Renal cortical epithelial cell (primary cell): ENCODE measurements around the gene ZGLP1. TPM values are rescaled to one million over a fixed set of nuclear protein-coding genes. Genes with fewer than 3 reads are reported as not detected.
A peak's percentile ranks its signal among the peaks of the same experiment; 100 is the strongest.
"Not testable (repeated sequence)": the region's sequence is repeated elsewhere in the genome, so short reads cannot be mapped to it uniquely, and the experiment has no call there.

Experiments used
- DNase-seq: peaks from one replicate; pipeline ENCODE4 v3.0.0-alpha.2; 2011; ENCODE audit warnings: low read depth
- total RNA-seq: library from RNA; depleted of rRNA; stranded (reverse); fragments of >200 nt; gene quantifications from 2 replicates; pipeline ENCODE4 v1.2.3, GENCODE V29; 2014

ZGLP1 gene
- total RNA-seq, 1 donor from 2014 or later, result 0.70 TPM

DNA sequence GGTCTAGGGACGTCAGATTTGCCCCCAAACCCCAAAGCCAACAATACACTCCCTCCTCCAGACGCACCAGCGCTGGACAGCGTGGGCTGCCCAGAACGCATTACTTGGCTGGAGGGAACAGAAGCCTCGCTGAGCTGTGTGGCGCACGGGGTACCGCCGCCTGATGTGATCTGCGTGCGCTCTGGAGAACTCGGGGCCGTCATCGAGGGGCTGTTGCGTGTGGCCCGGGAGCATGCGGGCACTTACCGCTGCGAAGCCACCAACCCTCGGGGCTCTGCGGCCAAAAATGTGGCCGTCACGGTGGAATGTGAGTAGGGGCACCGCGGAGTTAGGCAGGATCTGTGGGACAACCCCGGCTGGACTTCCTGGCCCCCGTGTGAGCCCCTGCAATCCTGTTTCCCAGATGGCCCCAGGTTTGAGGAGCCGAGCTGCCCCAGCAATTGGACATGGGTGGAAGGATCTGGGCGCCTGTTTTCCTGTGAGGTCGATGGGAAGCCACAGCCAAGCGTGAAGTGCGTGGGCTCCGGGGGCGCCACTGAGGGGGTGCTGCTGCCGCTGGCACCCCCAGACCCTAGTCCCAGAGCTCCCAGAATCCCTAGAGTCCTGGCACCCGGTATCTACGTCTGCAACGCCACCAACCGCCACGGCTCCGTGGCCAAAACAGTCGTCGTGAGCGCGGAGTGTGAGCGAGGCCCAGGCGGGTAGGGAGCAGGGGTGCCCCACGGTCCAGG is 15.8 kb downstream of the ZGLP1 start:
- DNase-seq, result no peak

DNA sequence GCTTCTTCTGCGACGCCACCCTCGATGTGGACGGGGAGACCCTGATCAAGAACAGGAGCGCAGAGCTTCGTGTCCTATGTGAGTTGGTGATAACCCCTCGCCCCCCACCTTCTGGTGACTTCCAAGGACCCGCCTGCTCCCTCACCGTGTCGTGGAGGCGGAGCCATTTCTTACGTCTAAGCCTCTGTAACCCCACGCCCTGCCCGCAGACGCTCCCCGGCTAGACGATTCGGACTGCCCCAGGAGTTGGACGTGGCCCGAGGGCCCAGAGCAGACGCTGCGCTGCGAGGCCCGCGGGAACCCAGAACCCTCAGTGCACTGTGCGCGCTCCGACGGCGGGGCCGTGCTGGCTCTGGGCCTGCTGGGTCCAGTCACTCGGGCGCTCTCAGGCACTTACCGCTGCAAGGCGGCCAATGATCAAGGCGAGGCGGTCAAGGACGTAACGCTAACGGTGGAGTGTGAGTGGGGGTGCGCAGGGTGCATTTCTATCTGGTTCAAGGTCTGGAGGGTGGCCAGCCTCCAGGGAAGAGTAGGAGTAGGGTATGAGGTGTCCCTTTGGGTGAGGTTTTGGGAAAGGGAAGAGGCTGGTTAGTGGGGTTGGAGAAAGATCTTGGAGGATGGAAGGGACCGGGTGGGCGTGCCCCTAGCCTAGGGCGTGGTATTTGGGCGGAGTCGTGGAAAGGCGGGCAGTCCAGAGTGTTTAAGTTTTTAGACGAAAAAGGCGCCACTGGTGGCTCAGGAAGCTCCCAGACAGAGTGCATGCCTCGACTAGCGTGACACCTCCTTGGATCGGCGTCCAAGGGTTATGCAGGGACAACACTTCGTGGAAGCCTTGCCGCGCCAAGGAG is 16.6 kb downstream of the ZGLP1 start:
- no peak for DNase-seq

DNA sequence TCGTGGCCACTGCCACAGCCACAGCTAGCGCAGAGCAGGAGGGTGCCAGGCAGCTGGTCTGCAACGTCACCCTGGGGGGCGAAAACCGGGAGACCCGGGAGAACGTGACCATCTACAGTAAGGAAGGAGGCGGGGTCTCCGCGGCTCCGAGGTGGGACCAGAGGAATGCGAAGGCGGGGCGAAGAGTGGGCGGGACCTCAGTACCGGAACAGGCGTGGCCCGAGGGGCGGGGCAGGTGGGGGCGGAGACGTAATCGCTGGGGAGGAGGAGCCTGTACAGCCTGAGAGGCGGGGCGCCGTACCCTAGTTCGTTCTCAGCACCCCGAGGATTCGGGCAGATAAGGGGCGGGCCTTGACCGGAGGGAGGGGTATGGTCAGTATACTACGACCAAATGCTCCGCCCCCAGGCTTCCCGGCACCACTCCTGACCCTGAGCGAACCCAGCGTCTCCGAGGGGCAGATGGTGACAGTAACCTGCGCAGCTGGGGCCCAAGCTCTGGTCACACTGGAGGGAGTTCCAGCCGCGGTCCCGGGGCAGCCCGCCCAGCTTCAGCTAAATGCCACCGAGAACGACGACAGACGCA is 17.3 kb downstream of the ZGLP1 start:
- peak; percentile 50 for DNase-seq

DNA sequence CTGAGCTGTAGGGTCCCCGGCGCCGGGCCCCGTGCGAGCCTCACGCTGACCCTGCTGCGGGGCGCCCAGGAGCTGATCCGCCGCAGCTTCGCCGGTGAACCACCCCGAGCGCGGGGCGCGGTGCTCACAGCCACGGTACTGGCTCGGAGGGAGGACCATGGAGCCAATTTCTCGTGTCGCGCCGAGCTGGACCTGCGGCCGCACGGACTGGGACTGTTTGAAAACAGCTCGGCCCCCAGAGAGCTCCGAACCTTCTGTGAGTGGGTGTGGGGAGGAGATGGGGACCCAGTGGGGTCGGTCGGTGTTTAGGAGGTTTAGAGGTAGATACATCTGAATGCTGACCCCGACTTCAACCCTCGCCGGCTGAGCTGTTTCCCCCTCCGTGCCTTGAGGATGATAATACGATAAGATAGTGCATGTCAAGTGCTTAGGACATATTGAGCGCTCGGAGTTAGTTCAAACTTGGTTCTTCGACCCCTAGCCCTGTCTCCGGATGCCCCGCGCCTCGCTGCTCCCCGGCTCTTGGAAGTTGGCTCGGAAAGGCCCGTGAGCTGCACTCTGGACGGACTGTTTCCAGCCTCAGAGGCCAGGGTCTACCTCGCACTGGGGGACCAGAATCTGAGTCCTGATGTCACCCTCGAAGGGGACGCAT is 17.9 kb downstream of the ZGLP1 start:
- DNase-seq, result no peak

DNA sequence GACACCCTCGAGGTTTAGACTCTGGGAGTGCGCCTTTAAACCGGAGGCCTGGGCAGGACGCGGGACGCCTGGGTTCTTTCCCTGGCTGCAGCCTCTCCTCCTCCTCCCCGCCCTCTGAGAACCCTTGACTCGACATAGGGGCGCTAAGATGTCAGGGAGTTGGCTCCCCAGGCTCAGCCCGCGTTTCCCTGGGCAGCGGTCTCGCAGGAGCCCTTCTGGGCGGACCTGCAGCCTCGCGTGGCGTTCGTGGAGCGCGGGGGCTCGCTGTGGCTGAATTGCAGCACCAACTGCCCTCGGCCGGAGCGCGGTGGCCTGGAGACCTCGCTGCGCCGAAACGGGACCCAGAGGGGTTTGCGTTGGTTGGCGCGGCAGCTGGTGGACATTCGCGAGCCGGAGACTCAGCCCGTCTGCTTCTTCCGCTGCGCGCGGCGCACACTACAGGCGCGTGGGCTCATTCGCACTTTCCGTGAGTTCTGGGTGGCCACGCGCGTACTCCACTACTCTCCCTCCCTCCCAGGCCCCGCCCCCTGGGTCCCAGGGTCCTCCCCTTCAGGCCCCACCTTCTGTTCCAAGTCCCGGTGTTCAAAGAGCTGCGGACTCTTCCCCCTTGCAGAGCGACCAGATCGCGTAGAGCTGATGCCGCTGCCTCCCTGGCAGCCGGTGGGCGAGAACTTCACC is 18.6 kb downstream of the ZGLP1 start:
- DNase-seq, result no peak

DNA sequence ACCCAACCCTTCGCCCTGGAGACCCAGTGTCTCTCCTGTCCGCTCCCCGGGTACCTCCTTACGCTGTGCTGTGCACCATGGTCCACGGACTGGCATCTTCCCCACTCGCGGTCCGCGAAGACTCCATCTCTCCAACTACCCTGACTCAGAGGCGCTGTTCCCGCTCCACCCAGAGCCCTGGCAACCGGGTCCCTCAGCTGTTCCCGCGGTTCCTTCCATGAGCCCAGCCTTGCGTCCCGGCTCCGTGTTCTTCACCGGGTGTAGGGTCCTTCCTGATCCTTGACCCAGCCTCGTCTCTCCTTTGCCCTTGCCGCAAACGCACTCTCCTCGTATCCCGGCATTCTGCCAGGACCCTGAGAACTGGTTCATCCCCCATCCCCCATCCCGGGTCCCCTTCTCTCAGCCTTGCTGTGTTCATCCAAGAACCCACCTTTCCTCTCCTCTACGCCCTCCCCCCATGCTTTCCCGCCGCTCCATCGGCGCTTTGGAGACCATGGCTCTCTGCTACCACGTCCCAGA is 19.2 kb downstream of the ZGLP1 start:
- no peak for DNase-seq

DNA sequence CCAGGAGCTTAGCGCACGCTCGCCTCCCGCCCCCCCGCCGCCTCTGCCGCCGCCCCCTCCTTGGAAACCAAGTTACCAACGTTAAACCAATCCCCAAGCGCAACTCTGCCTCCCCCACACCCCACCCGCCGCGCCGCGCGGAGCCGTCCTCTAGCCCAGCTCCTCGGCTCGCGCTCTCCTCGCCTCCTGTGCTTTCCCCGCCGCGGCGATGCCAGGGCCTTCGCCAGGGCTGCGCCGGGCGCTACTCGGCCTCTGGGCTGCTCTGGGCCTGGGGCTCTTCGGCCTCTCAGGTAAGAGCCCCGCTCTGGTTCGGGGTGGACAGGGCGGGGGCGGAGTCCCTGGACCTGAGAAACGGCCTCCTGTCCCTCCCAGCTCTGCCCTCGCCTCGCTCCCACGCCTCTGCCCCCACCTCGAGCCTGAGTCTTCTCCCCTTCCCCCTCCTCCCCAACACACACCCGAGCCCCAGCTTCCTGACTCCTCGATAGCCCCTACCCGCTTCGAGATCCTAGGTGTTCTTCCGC is 19.7 kb downstream of the ZGLP1 start, which contains the start of gene ICAM5:
ICAM5 (plus strand) TSS at position 117 of the 521 bp plus-strand sequence; CDS start at position 209, 92 bp downstream.
- no peak for DNase-seq

DNA sequence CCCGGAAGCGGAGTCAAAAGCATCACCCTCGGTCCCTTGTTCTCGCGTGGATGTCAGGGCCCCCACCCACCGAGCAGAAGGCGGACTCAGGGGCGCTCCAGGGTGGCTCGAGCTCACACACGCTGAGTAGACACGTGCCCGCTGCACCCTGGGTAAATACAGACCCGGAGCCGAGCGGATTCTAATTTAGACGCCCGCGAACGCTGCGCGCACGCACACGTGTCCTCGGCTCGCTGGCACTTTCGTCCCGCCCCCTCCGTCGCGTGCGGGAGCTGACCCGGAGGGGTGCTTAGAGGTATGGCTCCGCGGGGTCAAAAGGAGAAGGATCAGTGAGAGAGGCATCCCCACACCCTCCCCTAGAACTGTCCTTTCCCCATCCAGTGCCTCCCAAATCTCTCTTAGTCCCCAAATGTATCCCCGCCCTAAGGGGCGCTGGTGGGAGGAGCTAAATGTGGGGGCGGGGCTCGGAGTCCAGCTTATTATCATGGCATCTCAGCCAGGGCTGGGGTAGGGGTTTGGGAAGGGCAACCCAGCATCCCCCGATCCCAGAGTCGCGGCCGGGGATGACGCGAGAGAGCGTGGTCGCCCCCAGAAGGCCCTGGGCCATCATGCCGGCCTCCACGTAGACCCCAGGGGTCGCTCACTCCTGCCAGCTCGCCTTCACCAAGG is 20.3 kb downstream of the ZGLP1 start:
- DNase-seq, result no peak

DNA sequence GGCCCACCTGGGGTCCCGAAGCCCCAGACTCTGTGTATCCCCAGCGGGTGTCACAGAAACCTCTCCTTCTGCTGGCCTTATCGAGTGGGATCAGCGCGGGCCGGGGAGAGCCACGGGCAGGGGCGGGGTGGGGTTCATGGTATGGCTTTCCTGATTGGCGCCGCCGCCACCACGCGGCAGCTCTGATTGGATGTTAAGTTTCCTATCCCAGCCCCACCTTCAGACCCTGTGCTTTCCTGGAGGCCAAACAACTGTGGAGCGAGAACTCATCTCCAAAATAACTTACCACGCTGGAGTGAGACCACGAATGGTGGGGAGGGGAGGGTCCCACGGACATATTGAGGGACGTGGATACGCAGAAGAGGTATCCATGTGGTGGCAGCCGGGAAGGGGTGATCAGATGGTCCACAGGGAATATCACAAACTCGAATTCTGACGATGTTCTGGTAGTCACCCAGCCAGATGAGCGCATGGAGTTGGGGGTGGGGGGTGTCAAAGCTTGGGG is 20.9 kb downstream of the ZGLP1 start:
- no peak for DNase-seq

DNA sequence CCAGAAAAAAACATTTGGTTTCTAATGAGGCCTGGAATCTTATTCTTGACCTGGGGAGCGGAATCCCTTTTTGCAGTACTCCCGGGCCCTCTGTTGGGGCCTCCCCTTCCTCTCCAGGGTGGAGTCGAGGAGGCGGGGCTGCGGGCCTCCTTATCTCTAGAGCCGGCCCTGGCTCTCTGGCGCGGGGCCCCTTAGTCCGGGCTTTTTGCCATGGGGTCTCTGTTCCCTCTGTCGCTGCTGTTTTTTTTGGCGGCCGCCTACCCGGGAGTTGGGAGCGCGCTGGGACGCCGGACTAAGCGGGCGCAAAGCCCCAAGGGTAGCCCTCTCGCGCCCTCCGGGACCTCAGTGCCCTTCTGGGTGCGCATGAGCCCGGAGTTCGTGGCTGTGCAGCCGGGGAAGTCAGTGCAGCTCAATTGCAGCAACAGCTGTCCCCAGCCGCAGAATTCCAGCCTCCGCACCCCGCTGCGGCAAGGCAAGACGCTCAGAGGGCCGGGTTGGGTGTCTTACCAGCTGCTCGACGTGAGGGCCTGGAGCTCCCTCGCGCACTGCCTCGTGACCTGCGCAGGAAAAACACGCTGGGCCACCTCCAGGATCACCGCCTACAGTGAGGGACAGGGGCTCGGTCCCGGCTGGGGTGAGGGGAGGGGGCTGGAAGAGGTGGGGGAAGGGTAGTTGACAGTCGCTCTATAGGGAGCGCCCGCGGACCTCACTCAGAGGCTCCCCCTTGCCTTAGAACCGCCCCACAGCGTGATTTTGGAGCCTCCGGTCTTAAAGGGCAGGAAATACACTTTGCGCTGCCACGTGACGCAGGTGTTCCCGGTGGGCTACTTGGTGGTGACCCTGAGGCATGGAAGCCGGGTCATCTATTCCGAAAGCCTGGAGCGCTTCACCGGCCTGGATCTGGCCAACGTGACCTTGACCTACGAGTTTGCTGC is 22.5 kb downstream of the ZGLP1 start, which contains the start of gene ICAM4:
ICAM4 (plus strand) TSS at position 153 of the 935 bp plus-strand sequence; CDS start at position 211, 58 bp downstream.
- DNase-seq, result no peak

DNA sequence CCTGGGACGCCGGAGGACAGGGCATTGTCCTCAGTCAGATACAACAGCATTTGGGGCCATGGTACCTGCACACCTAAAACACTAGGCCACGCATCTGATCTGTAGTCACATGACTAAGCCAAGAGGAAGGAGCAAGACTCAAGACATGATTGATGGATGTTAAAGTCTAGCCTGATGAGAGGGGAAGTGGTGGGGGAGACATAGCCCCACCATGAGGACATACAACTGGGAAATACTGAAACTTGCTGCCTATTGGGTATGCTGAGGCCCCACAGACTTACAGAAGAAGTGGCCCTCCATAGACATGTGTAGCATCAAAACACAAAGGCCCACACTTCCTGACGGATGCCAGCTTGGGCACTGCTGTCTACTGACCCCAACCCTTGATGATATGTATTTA is 24.2 kb downstream of the ZGLP1 start:
- no peak for DNase-seq

DNA sequence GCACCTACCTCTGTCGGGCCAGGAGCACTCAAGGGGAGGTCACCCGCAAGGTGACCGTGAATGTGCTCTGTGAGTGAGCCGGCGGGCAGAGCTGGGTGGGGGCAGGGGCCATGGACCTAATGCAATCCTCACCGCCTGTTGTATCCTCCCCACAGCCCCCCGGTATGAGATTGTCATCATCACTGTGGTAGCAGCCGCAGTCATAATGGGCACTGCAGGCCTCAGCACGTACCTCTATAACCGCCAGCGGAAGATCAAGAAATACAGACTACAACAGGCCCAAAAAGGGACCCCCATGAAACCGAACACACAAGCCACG is 24.7 kb downstream of the ZGLP1 start:
- DNase-seq, result no peak

DNA sequence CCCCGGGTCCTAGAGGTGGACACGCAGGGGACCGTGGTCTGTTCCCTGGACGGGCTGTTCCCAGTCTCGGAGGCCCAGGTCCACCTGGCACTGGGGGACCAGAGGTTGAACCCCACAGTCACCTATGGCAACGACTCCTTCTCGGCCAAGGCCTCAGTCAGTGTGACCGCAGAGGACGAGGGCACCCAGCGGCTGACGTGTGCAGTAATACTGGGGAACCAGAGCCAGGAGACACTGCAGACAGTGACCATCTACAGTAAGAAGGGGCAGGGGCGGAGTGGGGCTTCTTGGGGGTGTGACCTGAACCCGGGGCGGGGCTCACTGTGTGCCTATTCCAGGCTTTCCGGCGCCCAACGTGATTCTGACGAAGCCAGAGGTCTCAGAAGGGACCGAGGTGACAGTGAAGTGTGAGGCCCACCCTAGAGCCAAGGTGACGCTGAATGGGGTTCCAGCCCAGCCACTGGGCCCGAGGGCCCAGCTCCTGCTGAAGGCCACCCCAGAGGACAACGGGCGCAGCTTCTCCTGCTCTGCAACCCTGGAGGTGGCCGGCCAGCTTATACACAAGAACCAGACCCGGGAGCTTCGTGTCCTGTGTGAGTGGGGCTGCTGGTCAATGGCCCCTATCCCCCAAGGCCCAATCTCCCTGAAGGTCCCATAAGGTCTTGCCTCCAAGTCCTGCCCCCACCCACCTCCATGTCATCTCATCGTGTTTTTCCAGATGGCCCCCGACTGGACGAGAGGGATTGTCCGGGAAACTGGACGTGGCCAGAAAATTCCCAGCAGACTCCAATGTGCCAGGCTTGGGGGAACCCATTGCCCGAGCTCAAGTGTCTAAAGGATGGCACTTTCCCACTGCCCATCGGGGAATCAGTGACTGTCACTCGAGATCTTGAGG is 25.3 kb downstream of the ZGLP1 start:
- DNase-seq, result no peak

DNA sequence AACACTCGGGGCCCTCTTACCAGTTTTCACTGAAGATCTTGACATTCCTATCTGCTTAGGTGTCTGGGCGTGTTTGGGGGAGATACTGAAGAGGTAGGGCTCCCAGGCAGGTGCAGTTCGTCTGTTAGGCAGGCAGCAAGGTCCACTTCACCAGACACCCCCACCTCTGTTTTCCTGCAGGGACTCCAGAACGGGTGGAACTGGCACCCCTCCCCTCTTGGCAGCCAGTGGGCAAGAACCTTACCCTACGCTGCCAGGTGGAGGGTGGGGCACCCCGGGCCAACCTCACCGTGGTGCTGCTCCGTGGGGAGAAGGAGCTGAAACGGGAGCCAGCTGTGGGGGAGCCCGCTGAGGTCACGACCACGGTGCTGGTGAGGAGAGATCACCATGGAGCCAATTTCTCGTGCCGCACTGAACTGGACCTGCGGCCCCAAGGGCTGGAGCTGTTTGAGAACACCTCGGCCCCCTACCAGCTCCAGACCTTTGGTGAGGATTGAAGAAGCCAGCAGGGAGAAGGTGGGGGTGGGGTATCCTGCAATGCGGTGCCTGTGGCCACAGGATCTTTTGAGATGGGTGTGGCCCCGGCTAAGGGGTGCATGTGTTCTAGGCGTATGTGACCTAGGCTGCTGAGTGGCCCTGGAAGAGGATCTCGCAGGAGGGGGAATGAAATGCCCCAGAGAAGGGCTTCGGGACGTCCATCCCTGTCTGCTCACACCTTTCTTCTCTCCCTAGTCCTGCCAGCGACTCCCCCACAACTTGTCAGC is 26.1 kb downstream of the ZGLP1 start:
- DNase-seq, result no peak

DNA sequence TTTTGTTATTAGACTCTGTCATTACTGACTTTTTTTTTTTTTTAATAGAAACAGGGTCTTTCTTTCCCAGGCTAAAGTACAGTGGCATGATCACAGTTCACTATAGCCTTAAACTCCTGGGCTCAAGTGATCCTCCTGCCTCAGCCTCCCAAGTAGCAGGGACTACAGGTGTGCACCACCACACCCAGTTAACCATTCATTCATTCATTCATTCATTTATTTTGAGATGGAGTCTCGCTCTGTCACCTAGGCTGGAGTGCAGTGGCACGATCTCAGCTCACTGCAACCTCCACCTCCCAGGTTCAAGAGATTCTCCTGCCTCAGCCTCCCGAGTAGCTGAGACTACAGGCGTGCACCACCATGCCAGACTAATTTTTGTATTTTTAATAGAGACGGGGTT is 27.6 kb downstream of the ZGLP1 start:
- not testable (repeated sequence) for DNase-seq

DNA sequence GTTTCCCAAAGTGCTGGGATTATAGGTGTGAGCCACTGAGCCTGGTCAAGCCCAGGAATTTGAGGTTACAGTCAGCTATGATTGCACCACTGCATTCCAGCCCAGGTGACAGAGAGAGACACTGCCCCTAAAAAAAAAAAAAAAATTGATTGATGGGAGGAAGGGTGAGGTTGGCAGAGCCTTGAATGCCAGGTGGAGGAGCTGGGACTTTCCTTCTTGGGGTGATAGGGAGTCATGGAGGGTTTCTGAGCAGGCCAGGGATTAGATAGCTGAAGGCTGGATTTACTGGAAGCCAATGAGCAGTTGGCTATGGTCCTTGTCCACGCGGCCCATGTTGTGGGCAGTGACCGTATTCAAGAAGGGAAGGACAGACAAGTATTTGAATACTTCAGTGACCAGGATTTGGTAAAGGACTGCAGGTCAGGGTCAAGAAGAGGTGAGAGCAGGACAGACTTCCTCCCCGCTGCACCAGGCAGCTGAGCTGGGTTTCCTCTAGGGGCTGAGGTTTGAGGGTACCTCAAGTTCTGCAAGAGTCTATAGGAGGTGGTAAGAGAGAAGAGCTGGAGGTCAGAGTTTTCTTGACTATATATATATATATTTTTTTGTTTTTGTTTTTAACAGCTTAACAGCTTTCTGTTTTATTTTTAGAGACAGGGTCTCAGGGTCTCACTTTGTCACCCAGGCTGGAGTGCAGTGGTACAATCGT is 29.7 kb downstream of the ZGLP1 start:
- no peak for DNase-seq

DNA sequence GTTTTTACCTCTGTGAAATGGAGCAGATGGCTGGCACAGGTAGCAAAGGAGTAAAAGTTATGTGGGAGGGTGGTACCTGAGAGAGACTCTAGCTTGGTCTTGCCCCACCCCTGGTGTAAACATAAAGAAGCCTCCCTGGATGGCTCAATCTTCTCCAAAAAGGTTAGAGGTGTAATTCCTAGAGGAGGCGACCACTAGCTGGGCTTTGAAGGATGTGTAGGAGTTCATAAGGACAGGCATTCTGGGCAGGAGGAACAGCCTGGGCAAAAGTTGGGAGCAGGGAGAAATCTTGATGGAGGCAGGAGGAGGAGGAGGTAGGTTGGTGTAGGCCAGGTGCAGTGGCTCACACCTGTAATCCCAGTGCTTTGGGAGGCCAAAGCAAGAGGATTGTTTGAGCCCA is 30.7 kb downstream of the ZGLP1 start:
- DNase-seq, result no peak
